ENCODE data around the gene CAMTA2.

The CAMTA2 gene

GRCh38 chr17:5023588-5024147, 36.2 kb upstream of the CAMTA2 start:
- Histone ChIP-seq H3K4me1 (ENCODE audit: control insufficient read depth, insufficient read depth, low read length) (no peaks in the 10 kb centered on the region), H3K4me2 (ENCODE audit: low read length) (no peak overlapping the region), H3K36me3 (ENCODE audit: insufficient read depth, low read length) (peaks cover 54% of the 10 kb centered on the region), H3K9me3 (replicated peaks; ENCODE audit: low read length) (no peaks in the 10 kb centered on the region), H3K9ac (ENCODE audit: low read depth, low read length) (no peak overlapping the region), H3K4me3 (ENCODE audit: low read length) (no peak overlapping the region), H3K27me3 (ENCODE audit: control insufficient read depth, insufficient read depth, low read length) (no peaks in the 10 kb centered on the region)

- H3K4me3 ChIP-seq (ENCODE audit: low read length) = no peak overlapping the region
- no peak overlapping the region for H3K9ac ChIP-seq (ENCODE audit: low read depth, low read length)
- H3K4me1 ChIP-seq (ENCODE audit: control insufficient read depth, insufficient read depth, low read length) = no peaks in the 10 kb centered on the region
- H3K4me2 ChIP-seq (ENCODE audit: low read length) = no peak overlapping the region
- H3K27me3 ChIP-seq (ENCODE audit: control insufficient read depth, insufficient read depth, low read length) = no peaks in the 10 kb centered on the region
- no peaks in the 10 kb centered on the region for H3K9me3 ChIP-seq (replicated peaks; ENCODE audit: low read length)
- peaks cover 60% of the 10 kb centered on the region for H3K36me3 ChIP-seq (ENCODE audit: insufficient read depth, low read length)
These were observed 34.8 kb upstream of the CAMTA2 start for GRCh38 chr17:5022171-5022711.

GRCh38 chr17:5020502-5021023, 33.1 kb upstream of the CAMTA2 start:
- Histone ChIP-seq H3K4me3 (ENCODE audit: low read length) (no peak overlapping the region), H3K9ac (ENCODE audit: low read depth, low read length) (no peak overlapping the region), H3K4me1 (ENCODE audit: control insufficient read depth, insufficient read depth, low read length) (no peaks in the 10 kb centered on the region), H3K27me3 (ENCODE audit: control insufficient read depth, insufficient read depth, low read length) (no peaks in the 10 kb centered on the region), H3K36me3 (ENCODE audit: insufficient read depth, low read length) (peaks cover 71% of the 10 kb centered on the region), H3K9me3 (replicated peaks; ENCODE audit: low read length) (no peaks in the 10 kb centered on the region), H3K4me2 (ENCODE audit: low read length) (no peak overlapping the region)

- H3K4me1 ChIP-seq (ENCODE audit: control insufficient read depth, insufficient read depth, low read length) = no peaks in the 10 kb centered on the region
- peaks cover 71% of the 10 kb centered on the region for H3K36me3 ChIP-seq (ENCODE audit: insufficient read depth, low read length)
- no peak overlapping the region for H3K9ac ChIP-seq (ENCODE audit: low read depth, low read length)
- H3K9me3 ChIP-seq (replicated peaks; ENCODE audit: low read length) = no peaks in the 10 kb centered on the region
- H3K27me3 ChIP-seq (ENCODE audit: control insufficient read depth, insufficient read depth, low read length) = no peaks in the 10 kb centered on the region
- H3K4me3 ChIP-seq (ENCODE audit: low read length) = no peak overlapping the region
- H3K4me2 ChIP-seq (ENCODE audit: low read length) = no peak overlapping the region
These were observed 32.0 kb upstream of the CAMTA2 start for GRCh38 chr17:5019475-5019956.

- no peak overlapping the region for H3K4me2 ChIP-seq (ENCODE audit: low read length)
- H3K4me1 ChIP-seq (ENCODE audit: control insufficient read depth, insufficient read depth, low read length) = peaks cover 12% of the 10 kb centered on the region
- H3K4me3 ChIP-seq (ENCODE audit: low read length) = no peak overlapping the region
- no peaks in the 10 kb centered on the region for H3K27me3 ChIP-seq (ENCODE audit: control insufficient read depth, insufficient read depth, low read length)
- no peak overlapping the region for H3K9ac ChIP-seq (ENCODE audit: low read depth, low read length)
- no peaks in the 10 kb centered on the region for H3K9me3 ChIP-seq (replicated peaks; ENCODE audit: low read length)
- H3K36me3 ChIP-seq (ENCODE audit: insufficient read depth, low read length) = peaks cover 70% of the 10 kb centered on the region
These were observed 26.9 kb upstream of the CAMTA2 start for GRCh38 chr17:5014357-5014756.

GRCh38 chr17:5011928-5012327, 24.5 kb upstream of the CAMTA2 start:
- Histone ChIP-seq H3K27me3 (ENCODE audit: control insufficient read depth, insufficient read depth, low read length) (no peaks in the 10 kb centered on the region), H3K4me3 (ENCODE audit: low read length) (no peak overlapping the region), H3K4me1 (ENCODE audit: control insufficient read depth, insufficient read depth, low read length) (peaks cover 12% of the 10 kb centered on the region), H3K9me3 (replicated peaks; ENCODE audit: low read length) (no peaks in the 10 kb centered on the region), H3K4me2 (ENCODE audit: low read length) (no peak overlapping the region), H3K9ac (ENCODE audit: low read depth, low read length) (no peak overlapping the region), H3K36me3 (ENCODE audit: insufficient read depth, low read length) (peaks cover 78% of the 10 kb centered on the region)

GRCh38 chr17:5003214-5003867, 15.9 kb upstream of the CAMTA2 start:
- H3K4me2 ChIP-seq (ENCODE audit: low read length) = no peak overlapping the region
- no peak overlapping the region for H3K9ac ChIP-seq (ENCODE audit: low read depth, low read length)
- H3K36me3 ChIP-seq (ENCODE audit: insufficient read depth, low read length) = peaks cover 66% of the 10 kb centered on the region
- H3K4me1 ChIP-seq (ENCODE audit: control insufficient read depth, insufficient read depth, low read length) = peaks cover 20% of the 10 kb centered on the region
- H3K27me3 ChIP-seq (ENCODE audit: control insufficient read depth, insufficient read depth, low read length) = no peaks in the 10 kb centered on the region
- H3K9me3 ChIP-seq (replicated peaks; ENCODE audit: low read length) = no peaks in the 10 kb centered on the region
- H3K4me3 ChIP-seq (ENCODE audit: low read length) = no peak overlapping the region

- Histone ChIP-seq H3K27me3 (ENCODE audit: control insufficient read depth, insufficient read depth, low read length) (no peaks in the 10 kb centered on the region), H3K9ac (ENCODE audit: low read depth, low read length) (no peak overlapping the region), H3K4me1 (ENCODE audit: control insufficient read depth, insufficient read depth, low read length) (peaks cover 20% of the 10 kb centered on the region), H3K9me3 (replicated peaks; ENCODE audit: low read length) (no peaks in the 10 kb centered on the region), H3K36me3 (ENCODE audit: insufficient read depth, low read length) (peaks cover 55% of the 10 kb centered on the region), H3K4me2 (ENCODE audit: low read length) (no peak overlapping the region), H3K4me3 (ENCODE audit: low read length) (no peak overlapping the region)
These were observed 14.8 kb upstream of the CAMTA2 start for GRCh38 chr17:5002121-5002788.

GRCh38 chr17:5000237-5000639, 12.8 kb upstream of the CAMTA2 start:
- peak overlapping the region; percentile 88 for H3K4me3 ChIP-seq (ENCODE audit: low read length)
- peaks cover 43% of the 10 kb centered on the region for H3K36me3 ChIP-seq (ENCODE audit: insufficient read depth, low read length)
- no peaks in the 10 kb centered on the region for H3K9me3 ChIP-seq (replicated peaks; ENCODE audit: low read length)
- peak overlapping the region; percentile 91 for H3K9ac ChIP-seq (ENCODE audit: low read depth, low read length)
- H3K27me3 ChIP-seq (ENCODE audit: control insufficient read depth, insufficient read depth, low read length) = no peaks in the 10 kb centered on the region
- H3K4me2 ChIP-seq (ENCODE audit: low read length) = peak overlapping the region; percentile 96
- H3K4me1 ChIP-seq (ENCODE audit: control insufficient read depth, insufficient read depth, low read length) = peaks cover 26% of the 10 kb centered on the region

- H3K9ac ChIP-seq (ENCODE audit: low read depth, low read length) = peak overlapping the region; percentile 91
- H3K27me3 ChIP-seq (ENCODE audit: control insufficient read depth, insufficient read depth, low read length) = no peaks in the 10 kb centered on the region
- H3K36me3 ChIP-seq (ENCODE audit: insufficient read depth, low read length) = peaks cover 37% of the 10 kb centered on the region
- peak overlapping the region; percentile 88 for H3K4me3 ChIP-seq (ENCODE audit: low read length)
- peak overlapping the region; percentile 96 for H3K4me2 ChIP-seq (ENCODE audit: low read length)
- H3K9me3 ChIP-seq (replicated peaks; ENCODE audit: low read length) = no peaks in the 10 kb centered on the region
- H3K4me1 ChIP-seq (ENCODE audit: control insufficient read depth, insufficient read depth, low read length) = peaks cover 26% of the 10 kb centered on the region
These were observed 12.1 kb upstream of the CAMTA2 start for GRCh38 chr17:4999430-5000093.

All from skeletal muscle satellite cell (primary cell).